Activated CD4-positive, alpha-beta memory T cell treated with anti-CD3 and anti-CD28 coated beads for 36 hours (primary cell): ENCODE results near the gene ITM2A. TPM values are rescaled to one million over a fixed set of nuclear protein-coding genes. Genes with fewer than 3 reads are reported as not detected.

ENCODE experiments used
- CTCF ChIA-PET: fragments of 350-600 bp; sonication (Branson Sonifier 250); formaldehyde crosslinking; loops from one replicate; lab custom pipeline; 2021; ENCODE audit warnings: antibody characterized with exemption, inconsistent platforms; lab: Charles Lee
- POLR2A ChIA-PET: fragments of 350-600 bp; sonication (Branson Sonifier 250); formaldehyde crosslinking; loops from one replicate; lab custom pipeline; 2021; ENCODE audit warnings: antibody characterized with exemption; lab: Charles Lee
- DNase-seq: peaks from one replicate; pipeline ENCODE4 v3.0.0-alpha.2; 2020
- H3K27ac Mint-ChIP-seq: one replicate; pipeline ENCODE4 v1.8.0; 2021; ENCODE audit warnings: mixed read lengths
- H3K27me3 Mint-ChIP-seq: one replicate; pipeline ENCODE4 v1.8.0; 2021; ENCODE audit warnings: mixed read lengths
- H3K36me3 Mint-ChIP-seq: one replicate; pipeline ENCODE4 v1.8.0; 2021; ENCODE audit warnings: mixed read lengths
- H3K4me1 Mint-ChIP-seq: one replicate; pipeline ENCODE4 v1.8.0; 2021; ENCODE audit warnings: low read depth, mixed read lengths
- H3K4me3 Mint-ChIP-seq: one replicate; pipeline ENCODE4 v1.8.0; 2021; ENCODE audit warnings: mild to moderate bottlenecking, mixed read lengths
- H3K9me3 Mint-ChIP-seq: one replicate; pipeline ENCODE4 v1.8.0; 2021; ENCODE audit warnings: mixed read lengths
- intact Hi-C: fragments of 100-400 bp; cut with micrococcal nuclease; formaldehyde crosslinking; loops from one replicate; pipeline ENCODE4 v1.15.1; 2023
- total RNA-seq, 2 experiments: library from RNA; stranded (reverse); gene quantifications; one replicate each; pipeline ENCODE4 v1.2.3, GENCODE V29; 2021

Gene ITM2A
- 10 to 100 TPM; 87.7 to 98.1 TPM for total RNA-seq

DNA sequence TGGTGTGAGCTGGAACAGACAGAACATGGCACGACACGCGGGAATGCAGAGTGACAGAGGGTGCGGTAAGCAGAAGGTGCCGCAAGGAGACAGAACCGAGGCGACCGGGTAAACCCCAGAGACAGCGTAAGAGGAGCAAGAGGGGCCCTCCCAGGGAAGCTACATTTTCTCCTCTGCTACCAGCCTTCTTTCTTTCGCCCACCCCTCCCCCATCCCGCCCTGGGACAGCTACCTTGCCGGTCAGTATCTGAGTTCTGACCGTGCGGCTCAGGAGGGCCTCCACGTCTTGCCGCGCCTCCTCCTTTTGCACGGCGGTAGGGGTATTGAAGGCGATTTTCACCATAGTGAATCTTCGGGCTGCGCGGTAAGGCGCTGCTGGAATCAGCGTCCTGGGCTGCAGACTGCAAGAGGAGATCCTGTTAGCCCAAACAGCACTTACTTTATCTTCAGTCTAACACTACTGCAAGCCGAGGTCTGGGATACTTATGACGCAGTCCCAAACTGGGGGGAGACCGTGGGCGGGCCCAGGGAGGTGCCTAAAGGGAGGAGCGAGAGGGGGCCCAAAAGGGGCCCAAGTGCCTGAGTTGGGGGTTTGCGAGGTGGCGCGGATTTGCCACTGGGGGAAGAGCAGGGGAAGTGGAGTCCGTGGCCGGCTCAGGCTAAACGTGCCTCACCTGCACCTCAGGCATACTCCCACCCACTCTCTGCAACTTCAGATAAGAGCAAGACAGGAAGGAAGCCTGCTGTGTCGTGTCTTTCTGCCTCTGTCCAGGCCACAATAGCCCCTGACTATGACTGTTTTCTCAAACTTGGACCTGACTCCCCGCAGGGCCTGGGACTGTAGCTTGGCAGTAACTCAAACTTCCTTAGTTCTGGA is at the start of gene ITM2A:
Gene ITM2A (minus strand): TSS at position 462 of the 877 bp plus-strand sequence. CDS start 119 bp downstream, at position 343.
- Mint-ChIP-seq H3K36me3 (peaks cover 20% of the 10 kb centered on the region), H3K4me1 (peaks cover 24% of the 10 kb centered on the region), H3K9me3 (no peaks in the 10 kb centered on the region), H3K27me3 (no peaks in the 10 kb centered on the region), H3K4me3 (peak within 1 kb of the TSS; percentile 95), H3K27ac (peak within 1 kb of the TSS; percentile 95)
- ChIA-PET CTCF (interaction anchor here (0.6 to 3.0 kb wide), 3 partner anchors 41 to 84 kb away, joined by 3 to 12 read pairs (median 3); no protein-coding TSS in a partner anchor), POLR2A (interaction anchor here (0.6 to 2.3 kb wide), 6 partner anchors 123 to 417 kb away, joined by 3 to 8 read pairs (median 4); no protein-coding TSS in a partner anchor)
- intact Hi-C loops: loop anchor here (1.0 to 5.0 kb wide), 8 partner anchors 40 to 422 kb away; partner anchors contain the start of gene P2RY10
- DNase-seq: peak; percentile 75

GRCh38 chrX:79415056-79415455 is 47.9 kb upstream of the ITM2A start:
- peaks cover 9% of the 10 kb centered on the region for H3K4me1 Mint-ChIP-seq
- ChIA-PET CTCF (no interaction called here), POLR2A (no interaction called here)
- intact Hi-C loops: loop anchor here (10.0 kb wide), 1 partner anchor 240 kb away; no protein-coding TSS in a partner anchor
- H3K27me3 Mint-ChIP-seq: no peaks in the 10 kb centered on the region
- DNase-seq: no peak
- no peaks in the 10 kb centered on the region for H3K9me3 Mint-ChIP-seq
- H3K27ac Mint-ChIP-seq: no peak overlapping the region
- H3K36me3 Mint-ChIP-seq: no peaks in the 10 kb centered on the region
- no peak overlapping the region for H3K4me3 Mint-ChIP-seq

- ChIA-PET CTCF (interaction anchor here (0.6 to 2.3 kb wide), 6 partner anchors 11 to 332 kb away, joined by 3 to 15 read pairs (median 6); no protein-coding TSS in a partner anchor), POLR2A (no interaction called here)
- Mint-ChIP-seq H3K4me1 (peaks cover 20% of the 10 kb centered on the region), H3K27me3 (no peaks in the 10 kb centered on the region), H3K36me3 (no peaks in the 10 kb centered on the region), H3K9me3 (no peaks in the 10 kb centered on the region), H3K4me3 (no peak overlapping the region), H3K27ac (no peak overlapping the region)
- intact Hi-C loops: loop anchor here (1.0 to 10.0 kb wide), 6 partner anchors 47 to 859 kb away; partner anchors contain the start of gene ITM2A
- no peak for DNase-seq
Measured at GRCh38 chrX:79413963-79414362, 46.8 kb upstream of the ITM2A start.

DNA sequence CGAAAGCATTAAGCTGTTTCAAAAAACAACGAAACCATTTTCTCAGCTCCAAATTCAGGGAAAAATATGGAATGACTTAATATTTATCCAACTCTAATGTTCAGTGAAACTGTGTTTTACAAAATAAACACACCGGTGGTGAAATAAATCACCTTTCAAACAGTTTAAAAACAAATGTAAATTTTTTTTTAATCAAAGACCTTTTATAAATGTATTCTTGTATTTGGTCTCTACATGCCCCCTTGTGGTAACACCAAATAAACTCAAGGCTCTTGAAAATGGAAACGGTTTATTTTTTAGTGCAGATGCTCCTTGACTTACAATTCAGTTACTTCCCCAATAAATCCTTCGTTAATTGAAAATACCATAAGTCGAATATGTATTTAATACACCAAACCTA is 45.8 kb upstream of the ITM2A start:
- CTCF ChIA-PET: interaction anchor here (0.6 to 2.3 kb wide), 14 partner anchors 10 to 858 kb away, joined by 3 to 15 read pairs (median 5); partner anchors contain the start of gene ITM2A
- intact Hi-C loops: loop anchor here (1.0 to 10.0 kb wide), 6 partner anchors 46 to 858 kb away; partner anchors contain the start of gene ITM2A
- no peak for DNase-seq
- Mint-ChIP-seq H3K27ac (peak overlapping the region; percentile 42), H3K9me3 (no peaks in the 10 kb centered on the region), H3K4me3 (peak overlapping the region; percentile 73), H3K27me3 (no peaks in the 10 kb centered on the region), H3K4me1 (peaks cover 28% of the 10 kb centered on the region), H3K36me3 (no peaks in the 10 kb centered on the region)
- POLR2A ChIA-PET: interaction anchor here (0.5 kb wide), 1 partner anchor 324 kb away, joined by 4 read pairs; no protein-coding TSS in a partner anchor

DNA sequence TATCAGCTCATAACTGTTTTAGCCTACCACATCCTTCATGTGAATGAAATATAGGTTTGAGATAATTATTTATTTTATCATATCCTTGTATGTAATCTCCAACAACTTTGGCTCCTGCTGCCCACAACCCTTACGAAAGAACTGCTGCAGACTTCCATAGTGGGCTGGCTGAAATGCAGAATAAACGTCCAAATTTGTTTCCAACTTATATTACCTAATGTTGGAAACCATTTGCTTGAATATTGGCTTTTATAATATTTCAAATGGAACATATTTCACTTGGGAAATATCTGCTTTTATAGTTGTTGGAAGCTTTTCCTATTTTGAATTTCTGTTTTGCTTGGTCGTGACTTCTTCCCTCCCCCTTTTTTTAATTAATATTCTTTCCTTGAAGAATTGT is 45.0 kb upstream of the ITM2A start:
- no peaks in the 10 kb centered on the region for H3K9me3 Mint-ChIP-seq

DNA sequence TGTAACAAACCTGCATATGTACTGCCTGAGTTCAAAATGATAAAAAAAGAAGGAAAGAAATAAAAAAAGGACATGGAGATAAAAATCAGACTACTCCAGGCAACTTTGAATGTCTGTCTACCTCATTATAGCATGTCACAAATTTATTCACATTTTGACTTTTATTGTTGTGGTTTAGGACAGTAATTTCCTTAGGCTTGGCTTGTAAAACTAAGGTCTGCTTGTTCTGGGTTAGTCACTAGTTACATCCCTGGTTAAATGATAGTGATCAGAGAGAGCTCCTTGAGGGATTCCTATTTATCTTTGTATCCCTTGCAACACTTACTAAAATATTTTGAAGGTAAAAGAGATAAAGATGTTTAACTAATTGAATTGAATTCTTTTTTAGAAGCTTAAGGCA is 42.5 kb upstream of the ITM2A start:
- POLR2A ChIA-PET: no interaction called here
- no peak for DNase-seq
- Mint-ChIP-seq H3K4me3 (no peak overlapping the region), H3K27me3 (no peaks in the 10 kb centered on the region), H3K36me3 (no peaks in the 10 kb centered on the region), H3K27ac (no peak overlapping the region), H3K9me3 (peaks cover 6% of the 10 kb centered on the region), H3K4me1 (peaks cover 35% of the 10 kb centered on the region)
- CTCF ChIA-PET: interaction anchor here (0.9 kb wide), 1 partner anchor 855 kb away, joined by 4 read pairs; no protein-coding TSS in a partner anchor
- intact Hi-C loops: loop anchor here (5.0 to 10.0 kb wide), 2 partner anchors 235 to 372 kb away; no protein-coding TSS in a partner anchor

More for the DNA sequence above, 45.0 kb upstream of the ITM2A start:
- CTCF ChIA-PET: interaction anchor here (0.6 to 2.3 kb wide), 15 partner anchors 9 to 857 kb away, joined by 3 to 15 read pairs (median 5); partner anchors contain the start of gene ITM2A
- H3K36me3 Mint-ChIP-seq: no peaks in the 10 kb centered on the region
- intact Hi-C loops: loop anchor here (5.0 to 10.0 kb wide), 2 partner anchors 237 to 375 kb away; no protein-coding TSS in a partner anchor
- H3K27me3 Mint-ChIP-seq: no peaks in the 10 kb centered on the region
- POLR2A ChIA-PET: interaction anchor here (1.0 kb wide), 2 partner anchors 47 to 48 kb away, joined by 3 to 5 read pairs; no protein-coding TSS in a partner anchor
- peaks cover 35% of the 10 kb centered on the region for H3K4me1 Mint-ChIP-seq
- no peak for DNase-seq
- H3K4me3 Mint-ChIP-seq: peak overlapping the region; percentile 60
- H3K27ac Mint-ChIP-seq: peak overlapping the region; percentile 51

- H3K27me3 Mint-ChIP-seq: no peaks in the 10 kb centered on the region
- H3K9me3 Mint-ChIP-seq: peaks cover 6% of the 10 kb centered on the region
- intact Hi-C loops: no loop called here
- ChIA-PET POLR2A (no interaction called here), CTCF (interaction anchor here (0.6 kb wide), 1 partner anchor 42 kb away, joined by 3 read pairs; the partner anchor contains the start of gene ITM2A)
- peak overlapping the region; percentile 32 for H3K27ac Mint-ChIP-seq
- H3K36me3 Mint-ChIP-seq: no peaks in the 10 kb centered on the region
- H3K4me1 Mint-ChIP-seq: peaks cover 35% of the 10 kb centered on the region
- no peak overlapping the region for H3K4me3 Mint-ChIP-seq
- DNase-seq: peak; percentile 9
Measured at GRCh38 chrX:79408623-79409322, 41.6 kb upstream of the ITM2A start.

DNA sequence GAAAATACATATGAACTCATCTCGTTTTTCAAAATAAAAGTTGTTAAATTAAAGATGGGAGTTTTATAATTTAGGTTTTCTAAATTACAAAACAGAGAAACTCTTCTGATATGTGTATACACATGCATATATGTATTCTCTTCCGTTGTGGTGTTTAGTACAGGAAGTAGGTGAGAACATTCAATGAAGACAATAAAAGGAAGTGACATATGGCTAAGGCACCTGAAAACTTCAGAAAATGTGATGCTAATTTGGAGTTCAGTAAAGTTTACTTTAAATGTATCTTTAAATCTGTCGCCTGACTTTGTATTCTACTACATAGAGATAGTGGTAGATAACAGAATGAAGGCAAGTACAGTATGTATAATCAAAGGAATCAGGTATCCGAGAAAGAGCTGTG is 33.5 kb upstream of the ITM2A start:
- no peaks in the 10 kb centered on the region for H3K36me3 Mint-ChIP-seq
- H3K9me3 Mint-ChIP-seq: peaks cover 4% of the 10 kb centered on the region
- H3K4me3 Mint-ChIP-seq: no peak overlapping the region
- H3K4me1 Mint-ChIP-seq: peaks cover 3% of the 10 kb centered on the region
- intact Hi-C loops: no loop called here
- no peaks in the 10 kb centered on the region for H3K27me3 Mint-ChIP-seq
- CTCF ChIA-PET: no interaction called here
- DNase-seq: no peak
- H3K27ac Mint-ChIP-seq: no peak overlapping the region
- POLR2A ChIA-PET: no interaction called here

- Mint-ChIP-seq H3K27ac (no peak overlapping the region), H3K9me3 (peaks cover 4% of the 10 kb centered on the region), H3K4me1 (peaks cover 12% of the 10 kb centered on the region), H3K4me3 (no peak overlapping the region), H3K27me3 (no peaks in the 10 kb centered on the region), H3K36me3 (peaks cover 3% of the 10 kb centered on the region)
- no peak for DNase-seq
- intact Hi-C loops: no loop called here
- ChIA-PET CTCF (no interaction called here), POLR2A (no interaction called here)
Measured at GRCh38 chrX:79375340-79375739, 8.2 kb upstream of the ITM2A start.

DNA sequence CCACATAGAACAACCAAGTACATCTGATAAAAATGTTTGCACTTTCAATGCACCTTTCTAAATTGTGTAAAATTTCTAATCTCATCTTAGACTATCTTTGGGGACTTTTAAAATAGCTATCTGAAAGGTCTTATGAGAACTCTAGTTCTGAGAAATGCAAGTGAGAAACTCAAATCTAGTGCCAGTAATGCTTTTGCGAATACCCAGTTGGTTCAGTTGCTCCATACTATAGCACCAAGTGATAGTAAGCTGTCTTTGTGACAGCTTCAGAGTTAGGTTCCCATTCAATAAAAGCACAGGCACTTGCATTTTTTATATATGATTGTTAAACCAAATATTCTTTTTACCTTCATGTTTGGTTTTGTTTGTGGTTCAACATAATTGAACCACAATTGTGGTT is 4.5 kb upstream of the ITM2A start:
- intact Hi-C loops: no loop called here

GRCh38 chrX:79371101-79371500 is 4.0 kb upstream of the ITM2A start:
- DNase-seq: no peak
- Mint-ChIP-seq H3K4me3 (no peak overlapping the region), H3K9me3 (peaks cover 4% of the 10 kb centered on the region), H3K27ac (no peak overlapping the region), H3K27me3 (no peaks in the 10 kb centered on the region), H3K36me3 (peaks cover 5% of the 10 kb centered on the region), H3K4me1 (peaks cover 24% of the 10 kb centered on the region)
- intact Hi-C loops: no loop called here
- POLR2A ChIA-PET: no interaction called here
- CTCF ChIA-PET: interaction anchor here (1.7 kb wide), 1 partner anchor 42 kb away, joined by 5 read pairs; no protein-coding TSS in a partner anchor

More for the DNA sequence above, 4.5 kb upstream of the ITM2A start:
- POLR2A ChIA-PET: no interaction called here
- H3K4me1 Mint-ChIP-seq: peaks cover 24% of the 10 kb centered on the region
- no peak for DNase-seq
- no peak overlapping the region for H3K4me3 Mint-ChIP-seq
- no peaks in the 10 kb centered on the region for H3K27me3 Mint-ChIP-seq
- peaks cover 2% of the 10 kb centered on the region for H3K36me3 Mint-ChIP-seq
- H3K27ac Mint-ChIP-seq: no peak overlapping the region
- CTCF ChIA-PET: interaction anchor here (1.7 kb wide), 1 partner anchor 41 kb away, joined by 5 read pairs; no protein-coding TSS in a partner anchor
- peaks cover 4% of the 10 kb centered on the region for H3K9me3 Mint-ChIP-seq
